Jurkat, Clone E6-1 (cell line): ENCODE data around the gene CNTNAP2.

Source experiments
- DNase-seq: peaks from one replicate; pipeline ENCODE4 v3.0.0-alpha.2; 2011; ENCODE audit warnings: low read depth, low spot score
- H3K4me3 ChIP-seq: 2 replicates; pipeline ENCODE4 v1.5.1; 2011; ENCODE audit warnings: mild to moderate bottlenecking, low read length, control low read depth, moderate library complexity

CNTNAP2 gene

GRCh38 chr7:147912291-147912690 is 1795.7 kb downstream of the CNTNAP2 start:
- no peak for DNase-seq

GRCh38 chr7:147912946-147913638 is 1796.5 kb downstream of the CNTNAP2 start:
- no peak overlapping the region for H3K4me3 ChIP-seq
- no peak for DNase-seq

More at GRCh38 chr7:147912291-147912690, 1795.7 kb downstream of the CNTNAP2 start:
- H3K4me3 ChIP-seq: no peak overlapping the region

- H3K4me3 ChIP-seq: no peak overlapping the region
- DNase-seq: no peak
These were observed 1799.2 kb downstream of the CNTNAP2 start for GRCh38 chr7:147915781-147916180.

GRCh38 chr7:147916573-147916972 is 1800.0 kb downstream of the CNTNAP2 start:
- no peak for DNase-seq
- H3K4me3 ChIP-seq: no peak overlapping the region

GRCh38 chr7:147923841-147924240 is 1807.2 kb downstream of the CNTNAP2 start:
- no peak for DNase-seq
- no peak overlapping the region for H3K4me3 ChIP-seq

GRCh38 chr7:147937428-147937827 is 1820.8 kb downstream of the CNTNAP2 start:
- DNase-seq: no peak

GRCh38 chr7:147941381-147941780 is 1824.8 kb downstream of the CNTNAP2 start:
- no peak overlapping the region for H3K4me3 ChIP-seq

More at GRCh38 chr7:147937428-147937827, 1820.8 kb downstream of the CNTNAP2 start:
- no peak overlapping the region for H3K4me3 ChIP-seq

GRCh38 chr7:147944321-147944720 is 1827.7 kb downstream of the CNTNAP2 start:
- H3K4me3 ChIP-seq: no peak overlapping the region
- DNase-seq: no peak

More at GRCh38 chr7:147941381-147941780, 1824.8 kb downstream of the CNTNAP2 start:
- no peak for DNase-seq

- no peak for DNase-seq
- H3K4me3 ChIP-seq: no peak overlapping the region
These were observed 1836.3 kb downstream of the CNTNAP2 start for GRCh38 chr7:147952918-147953317.

- no peak for DNase-seq
These were observed 1851.5 kb downstream of the CNTNAP2 start for GRCh38 chr7:147968046-147968610.

GRCh38 chr7:147971606-147972110 is 1855.1 kb downstream of the CNTNAP2 start:
- DNase-seq: no peak
- no peak overlapping the region for H3K4me3 ChIP-seq

More at GRCh38 chr7:147968046-147968610, 1851.5 kb downstream of the CNTNAP2 start:
- no peak overlapping the region for H3K4me3 ChIP-seq

- no peak for DNase-seq
- no peak overlapping the region for H3K4me3 ChIP-seq
These were observed 1861.6 kb downstream of the CNTNAP2 start for GRCh38 chr7:147978201-147978600.

- no peak overlapping the region for H3K4me3 ChIP-seq
- no peak for DNase-seq
These were observed 1862.0 kb downstream of the CNTNAP2 start for GRCh38 chr7:147978651-147979050.

GRCh38 chr7:147980826-147981813 is 1864.5 kb downstream of the CNTNAP2 start:
- H3K4me3 ChIP-seq: no peak overlapping the region
- no peak for DNase-seq

- no peak overlapping the region for H3K4me3 ChIP-seq
- no peak for DNase-seq
These were observed 1865.7 kb downstream of the CNTNAP2 start for GRCh38 chr7:147982307-147982706.

- no peak overlapping the region for H3K4me3 ChIP-seq
- no peak for DNase-seq
These were observed 1867.7 kb downstream of the CNTNAP2 start for GRCh38 chr7:147984265-147984664.

- no peak overlapping the region for H3K4me3 ChIP-seq
- DNase-seq: no peak
These were observed 1873.5 kb downstream of the CNTNAP2 start for GRCh38 chr7:147990079-147990478.

- DNase-seq: no peak
- no peak overlapping the region for H3K4me3 ChIP-seq
These were observed 1874.3 kb downstream of the CNTNAP2 start for GRCh38 chr7:147990942-147991341.

GRCh38 chr7:147992698-147993097 is 1876.1 kb downstream of the CNTNAP2 start:
- no peak for DNase-seq
- H3K4me3 ChIP-seq: no peak overlapping the region
